ENCODE results near the gene JAKMIP3.

The JAKMIP3 gene

DNA sequence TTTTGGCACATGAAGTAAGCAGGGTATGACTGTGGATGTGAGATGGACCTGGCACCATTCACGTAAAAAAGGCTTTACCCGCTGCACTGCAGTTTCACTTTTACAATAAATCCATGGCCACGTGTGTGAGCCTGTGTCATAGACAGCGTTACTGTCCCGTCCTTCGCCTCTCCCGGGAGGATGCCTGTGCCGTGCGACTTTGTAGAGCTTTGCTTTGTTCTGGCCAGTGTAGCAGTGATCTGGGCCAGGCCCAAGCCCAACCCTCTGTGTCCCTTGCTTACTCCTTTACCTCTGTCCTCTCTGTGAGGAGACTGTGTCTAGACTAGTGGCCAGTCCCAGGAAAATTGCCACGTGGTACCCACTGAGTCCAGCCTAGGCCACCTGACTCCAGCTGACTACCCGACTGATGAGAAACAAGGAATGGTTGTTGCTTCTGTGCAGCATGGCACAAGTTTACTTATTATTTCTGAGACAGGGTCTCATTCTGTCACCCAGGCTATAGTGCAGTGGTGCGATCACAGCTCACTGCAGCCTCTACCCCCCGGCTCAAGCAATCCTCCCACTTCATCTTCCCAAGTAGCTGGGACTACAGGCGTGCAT, 48.1 kb downstream of the JAKMIP3 start:
- no peak for DNase-seq

DNA sequence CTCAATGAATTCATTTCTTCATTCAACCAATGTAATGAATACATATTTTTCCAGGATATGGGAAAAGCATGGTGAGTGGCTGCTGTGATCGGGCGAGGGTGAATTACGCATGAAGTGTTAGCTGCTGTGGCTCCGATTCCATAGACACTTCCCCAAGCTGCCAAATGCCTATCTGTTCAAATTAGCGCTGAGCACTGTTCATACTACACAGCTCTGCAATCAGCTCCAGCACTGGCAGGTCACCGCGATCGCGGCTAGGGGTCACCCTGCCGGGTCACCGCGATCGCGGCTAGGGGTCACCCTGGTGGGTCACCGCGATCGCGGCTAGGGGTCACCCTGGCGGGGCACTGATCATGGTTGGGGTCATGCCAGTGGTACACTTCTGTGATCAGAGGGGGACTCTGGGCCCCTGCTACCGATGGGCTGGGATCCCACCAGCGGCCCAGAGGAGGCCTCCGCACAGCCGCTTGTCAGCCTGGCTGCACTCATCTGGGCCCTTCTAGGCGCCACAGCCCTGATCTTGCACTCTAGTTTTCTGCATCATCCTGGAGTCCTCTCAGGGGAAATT, 49.3 kb downstream of the JAKMIP3 start:
- no peak for DNase-seq
